Stimulated activated CD4-positive, alpha-beta T cell treated with anti-CD3 and anti-CD28 coated beads, Interleukin-2, amount 100 ng/mL, for 4 hours (primary cell): Measurements from ENCODE around the gene ATRIP.
"Not testable (repeated sequence)": the region's sequence is repeated elsewhere in the genome, so short reads cannot be mapped to it uniquely, and the experiment has no call there.

Experiments
- DNase-seq: peaks from one replicate; pipeline ENCODE4 v3.0.0-alpha.2; 2020; ENCODE audit warnings: low read depth

ATRIP gene

DNA sequence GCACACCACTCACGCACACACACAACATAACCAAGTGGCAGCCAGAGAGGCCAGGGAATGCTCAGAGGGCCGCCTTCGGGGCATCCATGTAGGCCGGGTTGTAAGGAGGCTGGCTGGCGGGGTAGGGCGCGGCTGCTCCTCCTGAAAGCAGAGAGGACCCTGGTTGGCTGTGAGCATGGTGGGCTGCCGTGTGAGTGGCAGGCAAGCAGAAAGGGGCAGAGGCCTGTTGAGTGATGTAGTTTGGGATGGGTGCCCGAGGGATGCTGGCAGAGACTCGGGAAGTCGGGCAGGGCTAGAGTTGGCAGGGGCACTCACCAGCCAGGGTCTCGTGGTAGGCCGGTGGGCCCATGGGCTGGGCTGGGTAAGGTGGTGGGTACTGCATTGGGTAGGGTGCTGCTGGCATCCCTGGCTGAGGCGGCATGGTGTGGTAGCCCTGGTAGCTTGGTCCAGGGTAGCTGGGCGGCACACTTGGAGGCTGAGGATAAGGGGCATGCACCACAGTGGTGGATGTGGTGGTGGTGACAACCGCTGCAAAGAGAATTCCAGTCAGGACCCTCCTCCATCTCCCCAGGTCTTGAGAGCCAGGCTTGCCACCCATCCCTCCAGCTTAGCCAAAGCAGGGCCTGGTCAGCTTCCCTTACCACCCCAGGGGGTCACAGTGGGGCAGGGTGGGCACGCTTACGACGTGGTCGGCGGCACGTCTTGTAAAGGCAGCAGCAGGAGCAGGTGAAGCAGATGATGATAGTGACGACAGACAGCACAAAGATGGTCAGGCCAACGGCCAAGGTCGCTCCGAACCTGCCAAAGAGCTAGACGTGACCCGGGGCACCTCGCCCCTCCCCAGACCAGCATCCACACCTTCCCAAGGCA, 22.7 kb downstream of the ATRIP start:
- no peak for DNase-seq

DNA sequence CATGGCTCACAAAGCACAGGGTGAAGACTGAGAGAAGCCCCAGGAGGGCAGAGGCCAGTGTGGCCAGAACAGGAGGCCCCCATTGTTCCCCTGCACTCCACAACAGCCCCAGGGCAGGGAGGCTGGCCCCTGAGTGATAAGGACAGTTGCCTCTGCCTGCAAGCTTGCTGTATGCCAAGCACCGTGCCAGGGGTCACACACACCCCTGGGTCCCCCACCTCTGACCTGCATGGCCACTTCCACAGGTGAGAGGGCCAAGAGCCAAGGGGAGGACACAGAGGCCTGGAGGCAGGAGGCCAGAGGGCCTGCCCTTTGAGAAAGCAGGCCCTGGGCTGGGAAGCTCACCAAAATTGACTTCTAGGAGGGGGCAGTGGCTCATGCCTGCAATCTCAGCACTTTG, 23.7 kb downstream of the ATRIP start:
- no peak for DNase-seq

DNA sequence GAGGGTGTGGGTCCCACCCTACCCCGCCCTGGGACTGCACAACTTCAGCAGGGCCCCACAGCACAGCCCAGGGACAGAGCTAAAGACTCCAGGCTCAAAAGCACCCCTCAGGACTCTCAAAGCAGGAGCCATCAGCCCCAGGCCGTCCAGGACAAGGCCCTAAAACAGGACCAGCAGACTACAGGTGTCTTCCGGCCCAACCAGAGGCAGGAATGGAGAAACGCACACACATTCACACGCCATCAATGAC, 26.1 kb downstream of the ATRIP start:
- DNase-seq: no peak

DNA sequence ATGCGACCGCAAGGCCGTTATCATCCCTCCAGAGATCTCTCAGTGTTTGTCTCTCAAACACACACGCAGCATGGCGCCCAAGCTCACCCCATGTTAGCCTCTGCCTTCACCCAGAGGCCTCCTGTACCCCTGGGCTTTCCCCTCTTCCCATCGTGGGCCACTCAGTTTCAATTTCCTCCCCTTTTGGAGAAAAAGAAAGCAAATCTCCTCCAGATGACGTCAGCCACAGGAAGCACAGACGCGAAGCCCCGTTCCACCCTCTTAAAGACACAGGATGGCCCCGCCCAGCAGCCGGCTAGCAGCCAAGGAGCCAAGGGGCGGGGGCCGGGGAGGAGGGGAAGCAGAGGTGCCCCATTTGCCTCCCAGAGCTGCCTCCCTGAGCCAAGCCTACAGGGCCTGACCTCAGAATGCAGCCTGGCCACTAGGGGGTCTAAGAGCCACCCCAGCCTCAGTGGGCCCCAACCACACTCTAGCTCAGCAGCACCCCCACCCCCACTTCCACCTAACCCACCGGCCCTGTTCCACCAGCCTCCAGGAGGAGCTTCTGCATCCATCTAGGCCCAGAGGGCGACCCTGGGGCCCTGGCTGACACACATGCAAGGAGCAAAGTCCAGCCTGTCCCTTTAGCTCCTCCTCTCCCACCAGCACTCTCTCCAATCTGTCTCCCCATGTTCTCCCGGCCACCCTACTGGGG, 26.5 kb downstream of the ATRIP start:
- peak; percentile 95 for DNase-seq

DNA sequence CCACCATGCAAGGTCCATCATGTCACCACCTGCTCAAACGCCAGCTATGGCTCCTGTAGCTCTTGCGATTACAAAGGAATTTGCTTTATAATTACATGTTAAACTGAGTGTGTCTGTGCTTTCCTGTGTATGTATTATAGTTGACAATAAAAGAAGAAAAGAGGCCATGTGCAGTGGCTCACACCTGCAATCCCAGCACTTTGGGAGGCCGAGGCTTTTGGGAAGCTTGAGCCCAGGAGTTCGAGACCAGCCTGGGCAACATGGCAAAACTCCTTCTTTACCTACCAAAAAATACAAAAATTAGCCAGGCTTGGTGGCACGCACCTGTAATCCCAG, 27.0 kb downstream of the ATRIP start:
- no peak for DNase-seq

DNA sequence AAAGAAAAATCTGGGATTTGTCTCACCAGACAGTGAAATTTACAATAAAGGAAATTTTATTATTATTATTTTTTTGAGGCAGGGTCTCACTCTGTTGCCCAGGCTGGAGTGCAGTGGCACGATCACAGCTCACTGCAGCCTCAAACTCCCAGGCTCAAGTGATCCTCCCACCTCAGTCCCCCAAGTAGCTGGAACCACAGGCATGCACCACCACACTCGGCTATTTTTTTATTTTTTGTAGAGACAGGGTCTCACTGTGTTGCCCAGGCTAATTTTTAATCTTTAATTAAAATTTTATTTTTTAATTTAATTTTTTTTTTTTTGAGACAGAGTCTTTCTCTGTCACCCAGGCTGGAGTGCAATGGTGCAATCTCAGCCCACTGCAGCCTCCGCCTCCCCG, 27.5 kb downstream of the ATRIP start:
- DNase-seq: not testable (repeated sequence)

DNA sequence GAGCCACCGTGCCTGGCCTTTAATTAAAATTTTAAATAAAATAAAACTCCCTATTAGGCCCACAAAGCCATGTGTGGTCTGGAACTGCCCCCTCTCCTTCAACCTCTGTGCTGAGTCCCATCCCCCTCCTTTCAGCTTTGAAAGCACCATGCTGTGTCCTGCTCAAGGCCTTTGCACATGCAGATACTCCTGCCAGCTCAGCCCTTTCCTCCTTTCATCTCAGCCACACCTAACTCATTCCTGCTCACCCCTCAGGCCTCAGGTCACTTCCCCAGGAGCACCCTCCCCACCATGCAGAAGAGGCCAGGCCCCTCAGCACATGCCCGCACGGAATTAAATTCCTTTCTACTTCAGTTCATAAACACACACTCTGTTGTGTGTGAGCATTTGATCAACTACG, 28.1 kb downstream of the ATRIP start:
- no peak for DNase-seq

DNA sequence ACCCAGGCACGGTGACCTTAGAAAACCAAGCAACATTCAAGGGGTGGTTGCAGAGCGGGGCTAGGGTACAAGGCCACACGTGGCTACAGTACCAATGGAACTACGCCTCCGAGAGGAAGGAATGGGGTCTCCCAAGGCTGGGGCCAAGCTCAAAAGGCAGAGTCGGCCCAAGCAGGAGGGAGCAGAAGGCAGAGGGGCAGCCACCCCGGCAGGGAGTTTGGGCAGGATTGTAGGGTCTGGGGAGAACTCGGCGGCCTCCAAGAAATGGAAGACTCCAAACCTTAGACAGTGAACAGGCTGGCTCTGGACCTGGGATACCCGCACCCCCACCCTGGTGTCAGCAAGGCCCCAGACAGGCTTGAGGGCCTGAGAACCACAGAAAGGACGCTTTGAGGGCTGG, 28.7 kb downstream of the ATRIP start:
- DNase-seq: no peak

DNA sequence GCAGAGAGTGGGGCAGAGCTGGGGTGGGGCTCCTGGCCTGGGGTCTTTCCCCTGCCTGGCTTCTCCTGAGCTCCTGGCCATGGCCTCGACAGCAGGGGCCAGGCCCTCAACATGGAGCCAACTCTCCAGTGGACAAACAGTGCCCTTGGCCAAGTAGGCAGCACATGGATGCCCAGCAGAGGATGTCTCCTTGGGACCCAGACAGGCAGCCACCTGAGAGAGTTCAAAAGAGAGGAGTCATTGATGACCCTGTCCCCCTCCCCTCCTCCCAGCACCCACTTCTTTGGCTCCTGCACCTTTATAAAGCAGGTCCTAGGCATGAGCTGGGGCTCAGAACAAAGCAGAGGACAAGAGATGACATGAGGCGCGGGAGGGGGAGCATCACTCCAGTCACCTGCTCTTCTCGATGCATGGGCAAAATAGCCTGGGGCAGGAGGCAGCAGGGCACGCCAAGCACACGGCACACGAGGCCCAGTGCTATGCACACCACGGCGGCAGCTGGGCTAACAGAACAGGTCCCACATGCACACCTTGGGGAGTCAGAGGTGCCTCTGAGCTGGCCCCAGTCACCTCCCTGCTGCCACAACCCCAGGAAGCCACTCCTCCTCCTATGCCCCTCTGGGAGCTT, 30.0 kb downstream of the ATRIP start:
- no peak for DNase-seq

DNA sequence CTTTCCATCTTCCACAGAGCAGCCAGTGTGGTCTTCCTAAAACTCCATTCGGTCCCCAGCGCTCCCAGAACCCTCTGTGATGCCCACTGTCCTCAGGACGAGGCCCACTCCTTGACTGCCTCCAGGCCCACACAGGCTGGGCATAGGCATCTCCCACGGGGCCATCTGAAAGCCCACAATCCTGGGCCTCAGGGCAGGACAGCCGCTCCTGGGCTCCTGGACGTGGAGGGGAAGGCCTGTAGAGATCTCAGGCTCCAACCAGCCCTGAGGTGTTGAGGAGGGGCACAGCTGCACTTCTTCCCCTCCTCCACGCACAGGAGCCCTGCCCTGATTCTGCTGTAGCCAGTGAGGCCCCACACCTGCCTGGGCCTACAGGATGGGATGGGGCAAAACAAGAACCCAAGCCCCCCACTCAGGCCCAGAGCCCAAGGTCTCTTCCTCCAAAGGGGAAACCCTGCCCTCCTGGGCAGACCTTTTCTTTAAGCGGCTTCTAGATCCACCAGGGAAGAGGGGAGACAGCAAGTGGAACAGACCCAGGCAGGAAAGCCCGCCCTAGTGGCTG, 31.5 kb downstream of the ATRIP start:
- DNase-seq: no peak

DNA sequence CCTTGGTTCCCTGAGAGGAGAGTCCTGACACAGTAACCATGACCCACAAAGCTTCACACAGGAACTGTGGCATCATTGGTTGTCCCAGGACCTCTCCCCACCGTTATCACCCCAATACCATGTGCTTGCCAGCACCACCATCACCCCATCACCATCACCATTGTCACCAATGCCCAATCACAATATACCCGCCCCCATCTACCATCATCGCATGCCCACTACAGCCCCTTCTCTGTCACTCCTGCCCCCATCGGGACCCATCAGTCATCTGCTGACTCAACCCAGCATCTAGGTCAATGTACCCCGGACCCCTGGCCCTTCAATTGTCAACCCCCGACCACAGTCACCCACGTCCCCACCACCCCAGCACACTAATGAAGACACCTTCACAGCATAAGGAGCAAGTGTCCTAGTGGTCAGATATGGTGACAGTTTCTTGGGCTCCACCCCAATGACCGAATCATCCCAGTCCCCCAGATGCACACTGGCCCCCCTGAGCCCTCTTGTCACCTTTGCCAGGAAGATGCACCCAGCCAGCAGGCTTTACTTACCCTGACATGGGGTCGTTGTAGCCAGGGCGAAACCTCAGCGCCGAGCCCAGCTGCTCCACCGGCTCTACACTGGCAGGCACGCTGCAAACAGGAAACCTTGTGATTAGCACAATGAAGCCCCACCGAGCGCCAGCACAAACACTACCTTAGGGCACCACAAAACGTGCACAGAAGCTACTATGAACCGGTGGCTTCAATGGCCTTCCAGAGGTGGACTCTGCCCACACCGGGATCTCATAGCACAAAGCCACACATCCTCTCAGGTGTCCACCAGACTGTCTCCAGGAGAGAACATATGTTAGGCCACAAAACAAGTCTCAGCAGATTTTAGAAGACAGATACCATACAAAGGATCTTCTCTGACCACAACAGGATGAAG, 32.4 kb downstream of the ATRIP start:
- peak; percentile 31 for DNase-seq

DNA sequence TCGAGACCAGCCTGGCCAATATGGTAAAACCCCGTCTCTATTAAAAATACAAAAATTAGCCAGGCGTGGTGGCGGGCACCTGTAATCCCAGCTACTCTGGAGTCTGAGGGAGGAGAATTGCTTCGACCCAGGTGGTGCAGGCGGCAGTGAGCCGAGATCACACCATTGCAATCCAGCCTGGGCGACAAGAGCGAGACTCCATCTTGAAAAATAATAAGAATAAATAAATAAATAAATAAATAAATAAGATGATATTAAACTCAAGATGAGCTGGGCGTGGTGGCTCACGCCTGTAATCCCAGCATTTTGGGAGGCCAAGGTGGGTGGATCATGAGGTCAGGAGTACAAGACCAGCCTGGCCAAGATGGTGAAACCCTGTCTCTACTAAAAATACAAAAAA, 34.4 kb downstream of the ATRIP start:
- DNase-seq: not testable (repeated sequence)

DNA sequence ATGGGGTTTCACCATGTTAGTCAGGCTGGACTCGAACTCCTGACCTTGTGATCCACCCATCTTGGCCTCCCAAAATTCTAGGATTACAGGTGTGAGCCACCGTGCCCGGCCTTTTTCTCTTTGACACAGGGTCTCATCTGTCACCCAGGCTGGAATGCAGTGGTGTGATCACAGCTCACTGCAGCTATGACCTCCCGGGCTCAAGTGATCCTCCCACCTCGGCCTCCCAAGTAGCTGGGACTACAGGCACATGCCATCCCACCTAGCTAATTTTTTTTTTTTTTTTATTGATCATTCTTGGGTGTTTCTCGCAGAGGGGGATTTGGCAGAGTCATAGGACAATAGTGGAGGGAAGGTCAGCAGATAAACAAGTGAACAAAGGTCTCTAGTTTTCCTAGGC, 36.3 kb downstream of the ATRIP start:
- DNase-seq: not testable (repeated sequence)

DNA sequence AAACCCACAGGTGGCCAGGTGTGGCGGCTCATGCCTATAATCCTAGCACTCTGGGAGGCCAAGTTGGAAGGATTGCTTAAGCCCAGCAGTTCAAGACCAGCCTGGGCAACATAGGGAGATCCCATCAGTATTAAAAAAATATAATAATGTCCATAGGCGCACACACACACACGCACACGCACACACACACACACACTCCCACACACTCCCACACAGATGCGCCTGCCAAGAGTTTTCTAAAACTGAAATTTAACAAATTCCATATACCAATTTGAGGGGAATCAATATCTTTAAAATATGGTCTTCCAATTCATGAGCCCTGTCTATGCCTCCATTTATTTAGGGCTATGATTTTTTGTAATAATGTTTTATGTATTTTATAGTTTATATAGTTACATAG, 40.4 kb downstream of the ATRIP start:
- DNase-seq: no peak

DNA sequence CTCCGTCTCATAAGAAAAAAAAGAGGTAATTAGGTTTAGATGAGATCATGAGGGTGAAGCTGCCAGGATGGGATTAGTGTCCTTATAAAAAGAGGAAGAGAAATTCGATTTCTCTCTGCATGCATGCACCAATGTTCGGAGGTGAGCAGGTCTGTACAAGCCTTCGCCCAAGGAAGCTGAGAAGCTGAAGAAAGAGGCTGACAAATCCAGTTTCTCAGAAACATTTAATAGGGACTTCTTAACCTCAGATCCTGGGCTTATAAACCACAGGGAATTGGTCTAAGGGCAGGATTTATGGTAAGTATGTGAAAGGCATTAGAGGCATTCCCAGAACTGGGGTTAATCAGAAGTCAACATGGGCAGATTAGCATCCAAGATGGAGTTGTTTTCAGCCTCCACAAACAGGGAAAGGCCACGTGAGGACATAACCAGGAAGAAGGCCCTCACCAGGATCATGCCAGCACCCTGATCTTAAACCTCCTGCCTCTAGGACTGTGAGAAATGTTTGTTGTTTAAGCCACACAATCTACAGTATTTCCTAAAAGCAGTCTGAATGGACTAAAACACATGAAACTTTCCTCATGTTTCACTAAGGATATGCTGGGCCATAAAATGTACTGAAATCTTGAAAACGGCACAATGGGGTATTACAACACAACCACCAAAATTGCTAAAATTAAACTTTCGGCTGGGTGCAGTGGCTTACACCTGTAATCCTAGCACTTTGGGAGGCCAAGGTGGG, 46.1 kb downstream of the ATRIP start:
- DNase-seq: no peak

DNA sequence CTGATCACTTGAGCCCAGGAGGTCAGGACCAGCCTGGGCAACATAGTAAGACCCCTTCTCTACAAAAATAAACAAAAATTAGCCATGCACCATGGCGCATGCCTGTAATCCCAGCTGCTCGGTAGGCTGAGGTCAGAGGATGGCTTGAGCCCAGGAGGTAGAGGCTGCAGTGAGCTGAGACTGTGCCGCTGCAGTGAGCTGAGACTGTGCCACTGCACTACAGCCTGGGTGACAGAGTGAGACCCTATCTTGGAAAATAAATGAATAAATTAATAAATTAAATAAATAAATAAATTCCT, 46.6 kb downstream of the ATRIP start:
- DNase-seq: no peak

DNA sequence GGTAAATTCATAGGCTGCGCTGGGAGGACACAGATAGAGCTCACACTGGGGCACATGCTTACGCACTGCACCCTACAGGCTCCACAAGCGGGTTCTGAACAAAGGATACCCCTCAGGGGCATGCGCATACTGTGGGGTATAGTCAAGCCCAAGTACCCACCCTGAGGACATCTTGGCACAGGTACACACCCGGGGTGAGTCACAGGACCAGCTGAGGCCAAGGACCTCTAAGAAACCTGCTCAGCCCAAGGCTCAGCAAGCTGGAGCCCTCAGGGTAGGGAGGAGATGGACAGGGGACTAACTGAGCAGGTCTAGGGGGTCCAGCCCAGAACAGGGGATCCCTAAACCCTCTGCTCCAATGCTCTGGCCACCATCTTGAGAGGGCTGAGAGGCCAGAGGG, 54.1 kb downstream of the ATRIP start:
- no peak for DNase-seq

DNA sequence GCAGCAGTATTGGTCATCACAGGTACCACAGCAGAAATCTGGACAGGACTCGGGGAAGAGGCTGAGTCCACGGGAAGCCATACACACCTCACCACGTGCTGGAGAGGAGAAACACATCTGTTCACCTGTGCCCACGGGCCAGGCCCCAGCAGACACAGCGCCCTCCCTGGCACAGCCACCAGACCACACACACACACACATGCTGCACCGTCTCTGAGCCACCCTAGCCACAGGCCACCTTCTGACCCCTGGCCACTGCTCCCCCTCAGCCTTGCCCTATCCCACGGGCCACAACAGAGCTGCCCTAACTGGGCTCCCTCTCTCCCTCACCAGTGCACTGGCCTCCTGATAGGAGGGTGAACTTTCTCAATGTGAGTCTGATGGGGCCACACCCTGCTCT, 54.7 kb downstream of the ATRIP start:
- no peak for DNase-seq

DNA sequence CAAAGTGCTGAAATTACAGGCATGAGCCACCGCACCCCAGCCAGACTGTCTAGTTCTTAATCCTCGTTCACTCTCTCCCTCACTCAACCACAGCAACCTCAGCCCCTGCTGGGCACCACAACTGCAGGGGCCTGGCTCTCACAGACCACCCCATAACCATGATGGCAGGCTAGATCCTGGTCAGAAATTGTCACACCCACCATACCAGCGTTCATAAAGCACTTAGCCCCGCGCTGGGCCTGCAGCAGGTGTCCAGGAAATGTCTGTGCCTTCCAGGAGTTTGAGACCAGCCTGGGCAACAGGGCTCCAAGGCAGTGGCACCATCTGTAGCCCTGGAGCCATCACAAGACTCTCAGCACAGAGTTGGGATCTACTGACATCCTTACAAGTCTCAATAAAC, 55.6 kb downstream of the ATRIP start:
- no peak for DNase-seq

DNA sequence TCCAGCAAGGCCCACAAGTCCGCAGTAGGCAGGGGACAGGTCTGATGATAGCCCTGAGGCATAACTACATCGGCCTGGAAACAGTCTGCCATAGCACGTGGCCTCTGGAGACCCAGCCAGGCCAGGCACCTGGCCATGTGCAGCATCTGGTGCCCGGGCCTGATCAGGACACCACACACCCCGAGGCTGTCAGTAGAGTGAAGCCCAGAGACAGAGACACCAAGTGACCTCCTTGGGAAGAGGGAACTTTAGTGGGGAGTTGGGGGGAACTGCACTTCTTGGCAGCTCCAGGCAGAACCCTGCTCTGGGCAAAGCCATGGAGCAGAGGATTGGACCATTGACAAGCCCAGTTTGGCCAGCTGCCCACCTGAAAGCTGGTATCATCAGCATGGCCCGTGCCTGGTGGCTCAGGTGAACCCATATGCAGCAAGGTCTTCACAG, 56.2 kb downstream of the ATRIP start:
- no peak for DNase-seq

DNA sequence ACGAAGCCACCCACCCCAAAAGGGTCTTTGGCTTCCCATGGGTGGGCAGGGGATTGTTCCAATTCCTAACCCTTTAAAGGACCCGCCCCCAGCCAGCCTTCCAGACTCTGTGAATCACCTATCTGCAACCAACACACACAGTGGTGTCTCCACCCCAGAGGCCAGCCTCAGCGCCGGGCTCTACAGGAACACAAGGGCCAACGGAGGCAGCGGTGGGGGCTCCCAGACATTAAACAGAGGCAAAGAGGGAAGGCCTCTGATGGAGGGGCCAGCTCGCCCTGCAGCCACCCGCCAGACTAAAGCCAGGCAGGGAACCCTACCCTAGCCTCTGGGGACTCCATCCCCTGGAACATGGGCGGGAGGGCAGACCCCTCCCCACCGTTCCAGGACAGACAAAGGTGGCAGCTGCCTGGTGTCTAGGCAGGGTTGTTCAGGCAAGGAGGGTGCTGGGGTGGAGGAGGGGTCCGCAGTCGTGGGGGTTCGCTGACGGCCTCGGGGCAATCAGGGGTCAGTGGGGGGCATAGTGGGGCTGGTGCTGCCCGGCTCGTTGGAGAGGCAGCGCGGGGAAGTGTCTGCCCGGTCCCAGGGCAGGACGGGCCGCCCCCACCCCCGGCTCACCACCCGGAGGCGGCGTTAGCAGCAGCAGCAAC, 57.0 kb downstream of the ATRIP start:
- DNase-seq: no peak
